Left lung (tissue), 10 donors: ENCODE results near the gene CREB5. TPM values are rescaled to one million over a fixed set of nuclear protein-coding genes. Genes with fewer than 3 reads are reported as not detected.

Experiments used
- ATAC-seq: fragments of 200-7000 bp; cut with Tn5 transposase; one replicate; pipeline ENCODE4 v1.9.1; 2020; ENCODE audit warnings: moderate library complexity
- DNase-seq, 4 donors: peaks; one replicate each; pipeline ENCODE4 v3.0.0-alpha.2; 2013 to 2020
- H3K27ac ChIP-seq, 2 donors: fragments of 200-600 bp; sonication (generic) in 1 of 2; one replicate each; pipeline versions ENCODE4 v1.5.0 to v1.8.0; 2020 to 2021
- H3K27me3 ChIP-seq, 2 donors: fragments of 200-600 bp; sonication (generic) in 1 of 2; one replicate each; pipeline versions ENCODE4 v1.5.0 to v1.8.0; 2020 to 2021
- H3K36me3 ChIP-seq, 2 donors: fragments of 200-600 bp; sonication (generic) in 1 of 2; one replicate each; pipeline versions ENCODE4 v1.5.0 to v1.8.0; 2020 to 2021
- H3K4me1 ChIP-seq, 2 donors: fragments of 200-600 bp; one replicate each; pipeline ENCODE4 v1.8.0; 2021
- H3K4me3 ChIP-seq, 2 donors: fragments of 200-600 bp; sonication (generic) in 1 of 2; one replicate each; pipeline versions ENCODE4 v1.5.0 to v1.8.0; 2020 to 2021; ENCODE audit warnings: mild to moderate bottlenecking in 1 of 2
- H3K9me3 ChIP-seq, 2 donors: fragments of 200-600 bp; sonication (generic) in 1 of 2; one replicate each; pipeline versions ENCODE4 v1.5.0 to v1.8.0; 2020 to 2021
- intact Hi-C, 2 donors: fragments of 100-400 bp; cut with DNase I; formaldehyde crosslinking; loops; one replicate each; pipeline versions ENCODE4 v1.11.2 to v1.14.2; 2022
- polyA plus RNA-seq, 6 donors: library from polyadenylated mRNA; unstranded; fragments of 120-200 nt; gene quantifications; one replicate each; pipeline ENCODE4 v1.2.1, GENCODE V29; 2013; ENCODE audit not compliant: insufficient read length in 6 of 6
- total RNA-seq, 2 donors: library from RNA; stranded (reverse); fragmentation: NEBNext Ultra II Directional; extraction: Animal tissue kit (Norgen Biotek cat#: 25700); gene quantifications; one replicate each; pipeline ENCODE4 v1.2.1, GENCODE V29; 2021
- TF ChIP-seq, protein P1 (sequence below), 2 donors: fragments of 200-600 bp; sonication (generic) in 1 of 2; IDR thresholded peaks; one replicate each; pipeline versions ENCODE4 v1.5.0 to v1.8.0; 2021; ENCODE audit warnings: antibody characterized with exemption in 2 of 2
- donor health status: DM: no; HTN: yes; CAD: no.
- donor health status: DM: no; HTN: no; CAD: no.

CREB5 gene
- total and polyA plus RNA-seq, 8 donors, result 6.6 to 19.9 (median 15.7) TPM

DNA sequence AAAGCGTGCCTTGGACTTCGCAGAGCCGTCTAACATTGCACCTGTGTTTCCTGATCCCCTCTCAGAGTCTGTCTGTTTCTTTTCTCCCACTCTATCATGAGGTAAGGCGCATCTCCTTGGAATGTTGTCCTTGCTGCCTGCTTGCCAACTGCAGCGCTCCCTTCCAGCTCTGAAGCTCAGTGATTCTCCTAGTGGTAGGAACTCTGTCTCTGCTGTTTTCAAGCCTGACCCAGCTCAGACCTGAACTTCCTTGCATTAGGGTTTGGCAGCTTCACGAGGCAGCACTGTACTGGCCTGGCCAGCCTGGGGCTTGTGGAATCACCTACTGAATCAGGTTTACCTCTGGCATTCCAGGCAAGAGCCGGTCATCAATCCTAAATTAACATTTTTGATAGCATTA lies 123.9 kb downstream of the CREB5 start:
- TF ChIP-seq, protein P1, sequence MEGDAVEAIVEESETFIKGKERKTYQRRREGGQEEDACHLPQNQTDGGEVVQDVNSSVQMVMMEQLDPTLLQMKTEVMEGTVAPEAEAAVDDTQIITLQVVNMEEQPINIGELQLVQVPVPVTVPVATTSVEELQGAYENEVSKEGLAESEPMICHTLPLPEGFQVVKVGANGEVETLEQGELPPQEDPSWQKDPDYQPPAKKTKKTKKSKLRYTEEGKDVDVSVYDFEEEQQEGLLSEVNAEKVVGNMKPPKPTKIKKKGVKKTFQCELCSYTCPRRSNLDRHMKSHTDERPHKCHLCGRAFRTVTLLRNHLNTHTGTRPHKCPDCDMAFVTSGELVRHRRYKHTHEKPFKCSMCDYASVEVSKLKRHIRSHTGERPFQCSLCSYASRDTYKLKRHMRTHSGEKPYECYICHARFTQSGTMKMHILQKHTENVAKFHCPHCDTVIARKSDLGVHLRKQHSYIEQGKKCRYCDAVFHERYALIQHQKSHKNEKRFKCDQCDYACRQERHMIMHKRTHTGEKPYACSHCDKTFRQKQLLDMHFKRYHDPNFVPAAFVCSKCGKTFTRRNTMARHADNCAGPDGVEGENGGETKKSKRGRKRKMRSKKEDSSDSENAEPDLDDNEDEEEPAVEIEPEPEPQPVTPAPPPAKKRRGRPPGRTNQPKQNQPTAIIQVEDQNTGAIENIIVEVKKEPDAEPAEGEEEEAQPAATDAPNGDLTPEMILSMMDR (IDR thresholded peaks at IDR 0.05), result no peak
- H3K27me3 ChIP-seq, result no peaks in the 10 kb centered on the region
- intact Hi-C loops, result no loop called here
- ATAC-seq (no peak), DNase-seq (no peak)
- H3K27ac ChIP-seq, result no peak overlapping the region
- no peaks in the 10 kb centered on the region for H3K36me3 ChIP-seq
- H3K4me3 ChIP-seq, result no peak overlapping the region
- H3K9me3 ChIP-seq, result peaks cover 0 to 3% of the 10 kb centered on the region in 2 donors
- H3K4me1 ChIP-seq, result no peaks in the 10 kb centered on the region

GRCh38 chr7:28539289-28539981 lies 127.1 kb downstream of the CREB5 start:
- H3K36me3 ChIP-seq, result no peaks in the 10 kb centered on the region
- H3K9me3 ChIP-seq, result no peaks in the 10 kb centered on the region
- TF ChIP-seq, protein P1 (IDR thresholded peaks at IDR 0.05), result no peak
- no peak overlapping the region for H3K27ac ChIP-seq
- H3K4me3 ChIP-seq, result no peak overlapping the region
- ATAC-seq, result no peak
- H3K4me1 ChIP-seq, result no peaks in the 10 kb centered on the region
- intact Hi-C loops, result no loop called here
- peaks cover 0 to 5% of the 10 kb centered on the region in 2 donors for H3K27me3 ChIP-seq
- DNase-seq, result no peak

GRCh38 chr7:28542410-28542809 lies 130.1 kb downstream of the CREB5 start:
- peaks cover 0 to 10% of the 10 kb centered on the region in 2 donors for H3K9me3 ChIP-seq
- intact Hi-C loops, result no loop called here
- no peak overlapping the region for H3K4me3 ChIP-seq
- peaks cover 0 to 5% of the 10 kb centered on the region in 2 donors for H3K27me3 ChIP-seq
- no peaks in the 10 kb centered on the region for H3K36me3 ChIP-seq
- TF ChIP-seq, protein P1 (IDR thresholded peaks at IDR 0.05), result no peak
- no peaks in the 10 kb centered on the region for H3K4me1 ChIP-seq
- ATAC-seq, result no peak
- no peak for DNase-seq
- H3K27ac ChIP-seq, result no peak overlapping the region

- H3K9me3 ChIP-seq, result peaks cover 0 to 10% of the 10 kb centered on the region in 2 donors
- intact Hi-C loops, result no loop called here
- H3K27ac ChIP-seq, result no peak overlapping the region
- no peak for ATAC-seq
- no peaks in the 10 kb centered on the region for H3K36me3 ChIP-seq
- no peak for DNase-seq
- no peak overlapping the region for H3K4me3 ChIP-seq
- H3K27me3 ChIP-seq, result peaks cover 0 to 5% of the 10 kb centered on the region in 2 donors
- TF ChIP-seq, protein P1 (IDR thresholded peaks at IDR 0.05), result no peak
- H3K4me1 ChIP-seq, result no peaks in the 10 kb centered on the region
Observed at GRCh38 chr7:28544453-28545117, 132.3 kb downstream of the CREB5 start.

GRCh38 chr7:28546067-28546466 lies 133.7 kb downstream of the CREB5 start:
- Histone ChIP-seq H3K36me3 (no peaks in the 10 kb centered on the region), H3K27ac (no peak overlapping the region), H3K4me1 (no peaks in the 10 kb centered on the region), H3K4me3 (no peak overlapping the region), H3K9me3 (peaks cover 0 to 10% of the 10 kb centered on the region in 2 donors), H3K27me3 (peaks cover 0 to 5% of the 10 kb centered on the region in 2 donors)
- TF ChIP-seq, protein P1 (IDR thresholded peaks at IDR 0.05), result no peak
- intact Hi-C loops, result no loop called here
- ATAC-seq (no peak), DNase-seq (no peak)
